NT2/D1 (cell line): Measurements from ENCODE around the gene MCTP1.

ENCODE experiments used
- SUZ12 ChIP-seq: IDR thresholded peaks from 2 replicates; pipeline ENCODE4 v1.6.1; 2011; ENCODE audit not compliant: insufficient read length, insufficient read depth; ENCODE audit errors: extremely low read depth
- ZNF274 ChIP-seq: IDR thresholded peaks from 2 replicates; pipeline ENCODE4 v1.6.1; 2011; ENCODE audit warnings: mild to moderate bottlenecking, low read depth, low read length

- TF ChIP-seq ZNF274 (no peak), SUZ12 (no peak)
Measured at GRCh38 chr5:95059636-95060035, 225.3 kb downstream of the MCTP1 start.
